Lung (tissue), 12 donors: ENCODE data around the gene ZNF670. TPM values are rescaled to one million over a fixed set of nuclear protein-coding genes. Genes with fewer than 3 reads are reported as not detected.

Experiments used
- ATAC-seq: fragments of 200-7000 bp; cut with Tn5 transposase; one replicate; pipeline ENCODE4 v1.9.1; 2020; ENCODE audit warnings: moderate number of reproducible peaks; ENCODE audit not compliant: insufficient read depth, low FRiP score
- DNase-seq, 3 donors: peaks; one replicate each; pipeline ENCODE4 v3.0.0-alpha.2; 2013 to 2017
- H3K27ac ChIP-seq, 2 donors: one replicate each; pipeline ENCODE4 v1.5.1; 2013; ENCODE audit warnings: mild to moderate bottlenecking in 2 of 2, moderate library complexity in 2 of 2, control low read depth in 1 of 2, inconsistent platforms in 1 of 2, low read depth in 1 of 2, low read length in 1 of 2
- H3K27me3 ChIP-seq, 3 donors: one replicate each; pipeline ENCODE4 v1.5.1; 2013; ENCODE audit warnings: low read length in 2 of 3; ENCODE audit not compliant: control insufficient read depth in 3 of 3, insufficient read depth in 3 of 3
- H3K36me3 ChIP-seq, 4 donors: one replicate each; pipeline ENCODE4 v1.5.1; 2013; ENCODE audit warnings: low read length in 4 of 4, mild to moderate bottlenecking in 1 of 4, moderate library complexity in 1 of 4; ENCODE audit not compliant: control insufficient read depth in 4 of 4, insufficient read depth in 4 of 4
- H3K4me1 ChIP-seq, 5 donors: one replicate each; pipeline ENCODE4 v1.5.1; 2013; ENCODE audit warnings: low read length in 5 of 5, mild to moderate bottlenecking in 2 of 5, moderate library complexity in 1 of 5; ENCODE audit not compliant: control insufficient read depth in 5 of 5, insufficient read depth in 5 of 5
- H3K4me3 ChIP-seq: one replicate; pipeline ENCODE4 v1.5.1; 2013; ENCODE audit warnings: mild to moderate bottlenecking, control low read depth, moderate library complexity
- H3K9ac ChIP-seq, 2 donors: one replicate each; pipeline ENCODE4 v1.5.1; 2013; ENCODE audit warnings: low read length in 2 of 2, control low read depth in 1 of 2; ENCODE audit not compliant: insufficient read depth in 1 of 2
- H3K9me3 ChIP-seq, 4 donors: one replicate each; pipeline ENCODE4 v1.5.1; 2013; ENCODE audit warnings: low read length in 3 of 4, mild to moderate bottlenecking in 1 of 4, moderate library complexity in 1 of 4; ENCODE audit not compliant: control insufficient read depth in 4 of 4, insufficient read depth in 3 of 4
- WGBS, 2 donors: extraction: QIAGEN DNeasy Blood & Tissue Kit; methylation state at CpG; one replicate each; pipeline ENCODE4 v1.1.7; 2013; 5-methylcytosine and 5-hydroxymethylcytosine counted together
- polyA plus RNA-seq, 2 donors: library from polyadenylated mRNA; stranded (reverse); fragments of 200-250 nt; gene quantifications; one replicate each; pipeline ENCODE4 v1.2.1, GENCODE V29; 2013
- total RNA-seq, 2 donors: library from RNA; depleted of rRNA in 1 of 2; stranded (reverse); fragments of >200 nt in 1 of 2; gene quantifications; one replicate each; pipeline ENCODE4 v1.2.1, GENCODE V29; 2014 to 2021
- TF ChIP-seq, protein P1 (sequence below): IDR thresholded peaks from 2 replicates; pipeline ENCODE4 v1.5.1; 2012; ENCODE audit warnings: mild to moderate bottlenecking; ENCODE audit errors: control extremely low read depth, extremely low read depth
- donor health status: control.
- donor health status: control.
- donor health status: Bipolar disorder and iron deficiency.
- donor health status: healthy.
- donor health status: DM: yes; HTN: yes; CAD: no.

The ZNF670 gene
- total and polyA plus RNA-seq, 4 donors, result 1.0 to 4.6 (median 2.8) TPM

DNA sequence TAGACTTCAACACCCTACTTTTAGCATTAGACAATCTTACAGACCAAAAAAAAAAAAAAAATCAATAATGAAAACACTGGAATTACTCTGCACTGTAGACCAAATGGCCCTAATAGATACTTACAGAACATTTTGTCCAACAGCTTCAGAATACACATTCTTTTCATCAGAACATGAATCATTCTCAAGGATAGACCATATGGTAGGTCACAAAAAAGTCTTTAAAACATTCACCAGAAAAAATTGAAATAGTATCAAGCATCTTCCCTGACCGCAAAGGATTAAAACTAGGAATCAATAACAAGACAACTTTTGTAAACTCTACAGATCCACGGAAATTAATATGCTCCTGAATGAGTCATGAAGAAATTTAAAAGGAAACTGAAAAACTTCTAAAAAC, 22.5 kb downstream of the ZNF670 start:
- TF ChIP-seq, protein P1, sequence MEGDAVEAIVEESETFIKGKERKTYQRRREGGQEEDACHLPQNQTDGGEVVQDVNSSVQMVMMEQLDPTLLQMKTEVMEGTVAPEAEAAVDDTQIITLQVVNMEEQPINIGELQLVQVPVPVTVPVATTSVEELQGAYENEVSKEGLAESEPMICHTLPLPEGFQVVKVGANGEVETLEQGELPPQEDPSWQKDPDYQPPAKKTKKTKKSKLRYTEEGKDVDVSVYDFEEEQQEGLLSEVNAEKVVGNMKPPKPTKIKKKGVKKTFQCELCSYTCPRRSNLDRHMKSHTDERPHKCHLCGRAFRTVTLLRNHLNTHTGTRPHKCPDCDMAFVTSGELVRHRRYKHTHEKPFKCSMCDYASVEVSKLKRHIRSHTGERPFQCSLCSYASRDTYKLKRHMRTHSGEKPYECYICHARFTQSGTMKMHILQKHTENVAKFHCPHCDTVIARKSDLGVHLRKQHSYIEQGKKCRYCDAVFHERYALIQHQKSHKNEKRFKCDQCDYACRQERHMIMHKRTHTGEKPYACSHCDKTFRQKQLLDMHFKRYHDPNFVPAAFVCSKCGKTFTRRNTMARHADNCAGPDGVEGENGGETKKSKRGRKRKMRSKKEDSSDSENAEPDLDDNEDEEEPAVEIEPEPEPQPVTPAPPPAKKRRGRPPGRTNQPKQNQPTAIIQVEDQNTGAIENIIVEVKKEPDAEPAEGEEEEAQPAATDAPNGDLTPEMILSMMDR, result no peak
- peaks cover 0 to 6% (median 0%) of the 10 kb centered on the region in 5 donors for H3K4me1 ChIP-seq
- H3K36me3 ChIP-seq, result peaks cover 0 to 9% (median 1%) of the 10 kb centered on the region in 4 donors
- 96 to 97% methylated on average over 2 of the region's 2 CpGs for WGBS, 2 donors
- DNase-seq (no peak), ATAC-seq (no peak)
- H3K9ac ChIP-seq, result no peak overlapping the region
- no peak overlapping the region for H3K4me3 ChIP-seq
- H3K27me3 ChIP-seq, result no peaks in the 10 kb centered on the region
- H3K27ac ChIP-seq, result no peak overlapping the region
- peaks cover 6 to 28% (median 13%) of the 10 kb centered on the region in 4 donors for H3K9me3 ChIP-seq

DNA sequence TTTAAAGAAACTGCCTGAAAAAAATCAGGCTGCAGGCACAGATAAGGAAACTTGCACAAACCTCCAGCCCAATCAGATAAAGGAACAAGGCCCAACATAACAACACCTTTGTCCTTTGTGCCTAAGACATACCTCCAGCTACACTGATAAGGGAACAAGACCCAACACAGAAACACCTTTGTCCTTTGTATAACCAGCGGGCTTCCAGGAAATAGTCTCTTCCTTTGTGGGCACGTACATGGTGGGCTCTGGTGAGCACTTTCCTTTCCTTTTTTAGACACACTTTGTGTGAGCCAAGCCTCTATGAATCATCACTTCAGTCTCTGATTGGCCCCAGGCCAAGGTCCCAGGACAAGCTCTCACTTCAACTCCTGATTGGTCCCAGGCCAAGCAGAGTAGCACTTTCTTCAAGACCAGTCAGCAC, 23.6 kb downstream of the ZNF670 start:
- ATAC-seq, result no peak
- TF ChIP-seq, protein P1, result no peak

DNA sequence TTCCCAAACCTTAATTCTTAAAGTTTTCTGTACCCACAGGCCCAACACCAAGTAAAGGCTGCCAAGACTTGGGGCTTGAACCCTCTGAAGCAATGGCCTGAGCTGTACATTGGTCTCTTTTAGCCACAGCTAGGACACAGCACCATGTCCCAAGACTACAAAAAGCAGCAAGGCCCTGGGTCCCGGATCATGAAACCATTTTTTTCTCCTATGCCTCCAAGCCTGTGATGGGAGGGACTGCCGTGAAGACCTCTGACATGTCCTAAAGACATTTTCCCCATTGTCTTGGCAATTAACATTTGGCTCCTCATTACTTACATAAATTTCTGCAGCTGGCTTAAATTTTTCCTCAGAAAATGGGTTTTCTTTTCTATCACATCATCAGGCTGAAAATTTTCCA, 30.9 kb downstream of the ZNF670 start:
- DNase-seq (no peak), ATAC-seq (no peak)
- WGBS, 2 donors, result 97 to 98% methylated on average over 2 of the region's 2 CpGs
- peaks cover 0 to 8% (median 0%) of the 10 kb centered on the region in 4 donors for H3K36me3 ChIP-seq
- no peaks in the 10 kb centered on the region for H3K27me3 ChIP-seq
- H3K27ac ChIP-seq, result no peak overlapping the region
- no peak overlapping the region for H3K9ac ChIP-seq
- no peak overlapping the region for H3K4me3 ChIP-seq
- H3K9me3 ChIP-seq, result peaks cover 3 to 31% (median 19%) of the 10 kb centered on the region in 4 donors
- TF ChIP-seq, protein P1, result no peak
- H3K4me1 ChIP-seq, result peaks cover 0 to 3% (median 0%) of the 10 kb centered on the region in 5 donors

More for the DNA sequence above, 23.6 kb downstream of the ZNF670 start:
- no peak for DNase-seq
- Histone ChIP-seq H3K36me3 (peaks cover 0 to 9% (median 1%) of the 10 kb centered on the region in 4 donors), H3K27ac (no peak overlapping the region), H3K9ac (no peak overlapping the region), H3K4me1 (peaks cover 0 to 6% (median 0%) of the 10 kb centered on the region in 5 donors), H3K27me3 (no peaks in the 10 kb centered on the region), H3K9me3 (peaks cover 6 to 28% (median 13%) of the 10 kb centered on the region in 4 donors), H3K4me3 (no peak overlapping the region)
- 31 to 34% methylated on average over 2 of the region's 2 CpGs for WGBS, 2 donors

DNA sequence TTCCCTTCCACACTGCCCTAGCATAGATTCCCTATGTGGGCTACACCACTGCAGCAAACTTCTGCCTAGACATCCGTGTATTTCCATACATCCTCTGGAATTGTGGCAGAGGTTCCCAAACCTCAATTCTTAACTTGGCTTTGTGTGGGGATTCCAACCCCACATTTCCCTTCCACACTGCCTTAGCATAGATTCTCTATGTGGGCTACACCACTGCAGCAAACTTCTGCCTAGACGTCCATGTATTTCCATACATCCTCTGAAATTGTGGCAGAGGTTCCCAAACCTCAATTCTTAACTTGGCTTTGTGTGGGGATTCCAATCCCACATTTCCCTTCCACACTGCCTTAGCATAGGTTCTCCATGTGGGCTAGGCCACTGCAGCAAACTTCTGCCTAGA, 31.4 kb downstream of the ZNF670 start:
- DNase-seq (no peak), ATAC-seq (no peak)
- H3K27me3 ChIP-seq, result no peaks in the 10 kb centered on the region
- H3K9me3 ChIP-seq, result peaks cover 3 to 29% (median 16%) of the 10 kb centered on the region in 4 donors
- H3K9ac ChIP-seq, result no peak overlapping the region
- no peak overlapping the region for H3K27ac ChIP-seq
- 94 to 95% methylated on average over 2 of the region's 2 CpGs for WGBS, 2 donors
- no peak overlapping the region for H3K4me3 ChIP-seq
- TF ChIP-seq, protein P1, result no peak
- peaks cover 0 to 3% (median 0%) of the 10 kb centered on the region in 5 donors for H3K4me1 ChIP-seq
- peaks cover 0 to 3% (median 0%) of the 10 kb centered on the region in 4 donors for H3K36me3 ChIP-seq
